ENCODE measurements around the gene FAHD1. TPM values are rescaled to one million over a fixed set of nuclear protein-coding genes. Genes with fewer than 3 reads are reported as not detected.
"Not testable (repeated sequence)": the region's sequence is repeated elsewhere in the genome, so short reads cannot be mapped to it uniquely, and the experiment has no call there.

The FAHD1 gene
- total and polyA plus RNA-seq, 2 donors (not counting 1 experiment from before 2014, with no cell fraction given) = 28.3 to 78.3 TPM

DNA sequence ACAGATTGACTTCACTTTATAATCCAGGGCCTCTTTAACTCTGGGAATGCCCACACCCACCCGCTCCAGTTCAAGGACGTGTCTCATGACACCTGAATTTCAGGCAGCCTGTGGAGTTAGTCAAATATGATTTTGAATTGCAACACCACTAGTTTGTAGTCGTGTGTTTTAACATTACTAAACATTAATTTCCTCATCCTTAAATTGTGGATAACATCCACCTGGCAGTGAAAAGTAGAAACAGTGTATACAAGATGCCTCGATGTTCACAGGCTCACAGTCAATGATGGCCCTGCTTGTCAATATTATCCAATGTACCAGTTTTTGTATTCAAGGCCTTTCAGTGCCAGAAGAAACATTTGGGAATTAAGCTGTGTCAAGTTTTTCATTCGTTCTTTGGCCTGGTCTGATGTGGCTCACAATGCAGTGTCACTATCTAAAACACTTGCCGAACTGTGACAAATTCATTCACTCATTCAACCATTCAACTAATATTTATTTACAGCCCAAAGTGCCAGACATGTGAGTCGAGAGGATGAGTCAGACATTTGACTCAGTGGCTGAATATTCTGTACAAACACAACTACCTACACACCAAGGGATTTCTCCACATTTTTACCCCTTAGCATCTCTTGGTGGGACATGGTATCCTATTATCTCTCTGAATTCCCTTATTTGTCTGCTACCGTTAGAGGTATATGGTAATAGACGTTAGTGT lies 43.5 kb downstream of the FAHD1 start:
- Histone ChIP-seq H4K20me1 (ENCODE audit: control insufficient read depth, extremely low read depth, insufficient read depth, low read length) (no peaks in the 10 kb centered on the region), H3K9ac (ENCODE audit: insufficient read depth, low read length) (no peak overlapping the region), H3K4me2 (ENCODE audit: extremely low read depth, insufficient read depth, low read length) (no peak overlapping the region), H3K36me3 (ENCODE audit: control insufficient read depth, insufficient read depth, low read length) (no peaks in the 10 kb centered on the region), H3K27ac (ENCODE audit: insufficient read depth, low read length) (no peak overlapping the region), H3K9me3 (ENCODE audit: control insufficient read depth, insufficient read depth, low read depth, low read length) (no peaks in the 10 kb centered on the region), H3K4me3 (replicated peaks in 1 of 4; ENCODE audit: control extremely low read depth in 1 of 4, insufficient read depth in 1 of 4, low read depth in 3 of 4, low read length in 4 of 4) (no peak overlapping the region), H2AFZ (ENCODE audit: low read length) (no peak overlapping the region), H3K4me1 (ENCODE audit: control insufficient read depth, extremely low read depth, insufficient read depth, low read length) (peaks cover 3% of the 10 kb centered on the region), H3K79me2 (ENCODE audit: control insufficient read depth, insufficient read depth, low read length) (no peaks in the 10 kb centered on the region), H3K27me3 (ENCODE audit: control insufficient read depth, insufficient read depth, low read length) (peaks cover 2% of the 10 kb centered on the region)
- peak; percentile 38 to 83 for DNase-seq (ENCODE audit: low read depth in 2 of 2)
- TF ChIP-seq EZH2 (IDR thresholded peaks at IDR 0.05; ENCODE audit: low read length, missing control alignments) = no peak
- TF ChIP-seq, protein P1, sequence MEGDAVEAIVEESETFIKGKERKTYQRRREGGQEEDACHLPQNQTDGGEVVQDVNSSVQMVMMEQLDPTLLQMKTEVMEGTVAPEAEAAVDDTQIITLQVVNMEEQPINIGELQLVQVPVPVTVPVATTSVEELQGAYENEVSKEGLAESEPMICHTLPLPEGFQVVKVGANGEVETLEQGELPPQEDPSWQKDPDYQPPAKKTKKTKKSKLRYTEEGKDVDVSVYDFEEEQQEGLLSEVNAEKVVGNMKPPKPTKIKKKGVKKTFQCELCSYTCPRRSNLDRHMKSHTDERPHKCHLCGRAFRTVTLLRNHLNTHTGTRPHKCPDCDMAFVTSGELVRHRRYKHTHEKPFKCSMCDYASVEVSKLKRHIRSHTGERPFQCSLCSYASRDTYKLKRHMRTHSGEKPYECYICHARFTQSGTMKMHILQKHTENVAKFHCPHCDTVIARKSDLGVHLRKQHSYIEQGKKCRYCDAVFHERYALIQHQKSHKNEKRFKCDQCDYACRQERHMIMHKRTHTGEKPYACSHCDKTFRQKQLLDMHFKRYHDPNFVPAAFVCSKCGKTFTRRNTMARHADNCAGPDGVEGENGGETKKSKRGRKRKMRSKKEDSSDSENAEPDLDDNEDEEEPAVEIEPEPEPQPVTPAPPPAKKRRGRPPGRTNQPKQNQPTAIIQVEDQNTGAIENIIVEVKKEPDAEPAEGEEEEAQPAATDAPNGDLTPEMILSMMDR (conservative IDR thresholded peaks at IDR 0.05 in 1 of 2, IDR thresholded peaks at IDR 0.05 in 1 of 2; ENCODE audit: low read depth in 1 of 2, low read length in 2 of 2) = no peak

DNA sequence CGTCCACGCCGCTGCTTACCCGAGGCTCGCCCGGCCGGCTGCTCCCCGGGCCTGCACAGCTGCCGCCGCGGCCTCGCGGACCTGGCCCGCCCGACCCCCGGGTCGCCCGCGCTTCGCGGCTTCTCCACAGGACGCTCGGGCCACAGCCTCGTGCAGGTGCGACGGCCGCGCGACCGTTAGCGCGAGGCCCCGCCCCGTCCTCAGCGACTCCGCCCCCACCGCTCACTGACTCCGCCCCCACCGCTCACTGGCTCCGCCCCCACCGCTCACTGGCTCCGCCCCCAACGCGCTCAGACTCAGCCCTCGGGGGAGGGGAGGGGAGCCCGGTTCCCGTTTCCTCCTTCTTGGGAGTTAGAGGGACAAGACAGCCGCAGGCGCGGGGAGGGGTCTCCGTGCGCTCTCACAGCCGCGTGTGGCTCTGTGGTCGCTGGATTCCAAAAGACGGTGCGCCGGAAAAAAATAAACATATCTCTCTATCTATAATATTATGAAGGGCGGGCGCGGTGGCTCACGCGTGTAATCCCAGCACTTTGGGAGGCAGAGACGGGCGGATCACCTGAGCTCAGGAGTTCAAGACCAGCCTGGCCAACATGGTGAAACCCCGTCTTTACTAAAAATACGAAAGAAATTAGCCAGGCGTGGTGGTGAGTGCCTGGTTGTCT lies 45.1 kb downstream of the FAHD1 start, which contains the start of gene MEIOB:
MEIOB (minus strand) TSS at position 191 of the 662 bp plus-strand sequence. CDS start 3,989 bp downstream, outside the sequence.
- Histone ChIP-seq H3K4me3 (replicated peaks in 1 of 4; ENCODE audit: control extremely low read depth in 1 of 4, insufficient read depth in 1 of 4, low read depth in 3 of 4, low read length in 4 of 4) (no peak within 1 kb of the TSS), H3K9ac (ENCODE audit: insufficient read depth, low read length) (no peak within 1 kb of the TSS), H3K36me3 (ENCODE audit: control insufficient read depth, insufficient read depth, low read length) (no peaks in the 10 kb centered on the region), H3K27ac (ENCODE audit: insufficient read depth, low read length) (no peak within 1 kb of the TSS), H3K79me2 (ENCODE audit: control insufficient read depth, insufficient read depth, low read length) (no peaks in the 10 kb centered on the region), H4K20me1 (ENCODE audit: control insufficient read depth, extremely low read depth, insufficient read depth, low read length) (no peaks in the 10 kb centered on the region), H3K27me3 (ENCODE audit: control insufficient read depth, insufficient read depth, low read length) (peaks cover 4% of the 10 kb centered on the region), H3K4me1 (ENCODE audit: control insufficient read depth, extremely low read depth, insufficient read depth, low read length) (peaks cover 3% of the 10 kb centered on the region), H3K4me2 (ENCODE audit: extremely low read depth, insufficient read depth, low read length) (no peak within 1 kb of the TSS), H3K9me3 (ENCODE audit: control insufficient read depth, insufficient read depth, low read depth, low read length) (no peaks in the 10 kb centered on the region), H2AFZ (ENCODE audit: low read length) (no peak within 1 kb of the TSS)
- TF ChIP-seq, protein P1 (conservative IDR thresholded peaks at IDR 0.05 in 1 of 2, IDR thresholded peaks at IDR 0.05 in 1 of 2; ENCODE audit: low read depth in 1 of 2, low read length in 2 of 2) = no peak
- TF ChIP-seq EZH2 (IDR thresholded peaks at IDR 0.05; ENCODE audit: low read length, missing control alignments) = no peak
- DNase-seq (ENCODE audit: low read depth in 2 of 2) = no peak

GRCh38 chr16:1874854-1875253 lies 47.8 kb downstream of the FAHD1 start:
- H3K27me3 ChIP-seq (ENCODE audit: control insufficient read depth, insufficient read depth, low read length) = peaks cover 14% of the 10 kb centered on the region

GRCh38 chr16:1876066-1876465 lies 49.1 kb downstream of the FAHD1 start:
- H2AFZ ChIP-seq (ENCODE audit: low read length) = not testable (repeated sequence)

More at GRCh38 chr16:1874854-1875253, 47.8 kb downstream of the FAHD1 start:
- TF ChIP-seq, protein P1 (conservative IDR thresholded peaks at IDR 0.05 in 1 of 2, IDR thresholded peaks at IDR 0.05 in 1 of 2; ENCODE audit: low read depth in 1 of 2, low read length in 2 of 2) = no peak
- no peak for TF ChIP-seq EZH2 (IDR thresholded peaks at IDR 0.05; ENCODE audit: low read length, missing control alignments)
- DNase-seq (ENCODE audit: low read depth in 2 of 2) = no peak
- H3K9me3 ChIP-seq (ENCODE audit: control insufficient read depth, insufficient read depth, low read depth, low read length) = no peaks in the 10 kb centered on the region
- no peak overlapping the region for H3K4me3 ChIP-seq (replicated peaks in 1 of 4; ENCODE audit: control extremely low read depth in 1 of 4, insufficient read depth in 1 of 4, low read depth in 3 of 4, low read length in 4 of 4)
- H3K27ac ChIP-seq (ENCODE audit: insufficient read depth, low read length) = no peak overlapping the region
- H3K4me2 ChIP-seq (ENCODE audit: extremely low read depth, insufficient read depth, low read length) = no peak overlapping the region
- H2AFZ ChIP-seq (ENCODE audit: low read length) = no peak overlapping the region
- peaks cover 3% of the 10 kb centered on the region for H3K4me1 ChIP-seq (ENCODE audit: control insufficient read depth, extremely low read depth, insufficient read depth, low read length)
- no peak overlapping the region for H3K9ac ChIP-seq (ENCODE audit: insufficient read depth, low read length)
- no peaks in the 10 kb centered on the region for H3K79me2 ChIP-seq (ENCODE audit: control insufficient read depth, insufficient read depth, low read length)
- H4K20me1 ChIP-seq (ENCODE audit: control insufficient read depth, extremely low read depth, insufficient read depth, low read length) = no peaks in the 10 kb centered on the region
- H3K36me3 ChIP-seq (ENCODE audit: control insufficient read depth, insufficient read depth, low read length) = no peaks in the 10 kb centered on the region

More at GRCh38 chr16:1876066-1876465, 49.1 kb downstream of the FAHD1 start:
- not testable (repeated sequence) for H4K20me1 ChIP-seq (ENCODE audit: control insufficient read depth, extremely low read depth, insufficient read depth, low read length); H3K4me3 ChIP-seq (replicated peaks in 1 of 4; ENCODE audit: control extremely low read depth in 1 of 4, insufficient read depth in 1 of 4, low read depth in 3 of 4, low read length in 4 of 4); DNase-seq (ENCODE audit: low read depth in 2 of 2); H3K4me1 ChIP-seq (ENCODE audit: control insufficient read depth, extremely low read depth, insufficient read depth, low read length); H3K79me2 ChIP-seq (ENCODE audit: control insufficient read depth, insufficient read depth, low read length); H3K4me2 ChIP-seq (ENCODE audit: extremely low read depth, insufficient read depth, low read length); H3K36me3 ChIP-seq (ENCODE audit: control insufficient read depth, insufficient read depth, low read length); H3K9me3 ChIP-seq (ENCODE audit: control insufficient read depth, insufficient read depth, low read depth, low read length); H3K27ac ChIP-seq (ENCODE audit: insufficient read depth, low read length); H3K9ac ChIP-seq (ENCODE audit: insufficient read depth, low read length)
- H3K27me3 ChIP-seq (ENCODE audit: control insufficient read depth, insufficient read depth, low read length) = peaks cover 14% of the 10 kb centered on the region
